NCI-H2081 (cell line): ENCODE data around the gene KSR2.

Source experiments
- DNase-seq, 2 experiments: peaks; one replicate each; lab custom pipeline; 2025; lab: John Stamatoyannopoulos, UW

The KSR2 gene

DNA sequence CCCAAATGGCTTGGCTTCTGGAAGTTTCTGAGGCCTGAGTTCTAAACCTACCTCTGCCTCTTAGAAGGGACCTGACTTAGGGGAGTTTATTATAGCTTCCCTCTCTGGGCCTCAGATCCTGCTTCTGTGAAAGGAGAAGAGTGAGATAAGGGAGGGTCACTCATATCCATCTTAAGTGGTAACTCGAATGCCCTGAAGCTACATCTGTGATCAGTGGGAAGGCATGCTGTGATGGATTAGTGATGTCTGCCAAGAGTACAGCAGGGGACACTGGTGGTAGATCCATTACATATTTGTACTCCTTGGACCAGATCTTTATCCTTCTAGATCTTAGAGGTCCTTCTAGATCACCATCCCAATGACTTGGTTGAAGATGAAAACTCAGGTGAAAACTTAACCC, 509.6 kb downstream of the KSR2 start:
- no peak for DNase-seq

DNA sequence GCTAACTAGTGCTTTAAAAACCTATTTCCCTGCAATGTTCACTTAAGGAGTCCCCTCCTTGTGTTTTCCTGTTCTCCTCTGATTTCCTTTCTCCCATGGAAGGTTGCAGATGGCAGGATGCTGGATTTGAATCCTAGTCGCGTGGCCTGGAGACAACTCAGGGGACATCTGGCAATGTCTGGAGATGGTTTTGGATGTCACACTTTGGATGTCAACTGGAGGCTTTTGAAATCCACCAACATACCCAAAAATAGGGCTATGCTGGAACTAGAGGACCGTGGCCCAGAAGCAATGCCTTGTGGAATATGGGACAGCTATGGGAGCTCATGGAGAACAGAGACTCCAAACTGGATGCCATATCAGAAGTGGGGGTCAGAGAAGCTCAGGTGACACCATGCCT, 511.6 kb downstream of the KSR2 start:
- no peak for DNase-seq

DNA sequence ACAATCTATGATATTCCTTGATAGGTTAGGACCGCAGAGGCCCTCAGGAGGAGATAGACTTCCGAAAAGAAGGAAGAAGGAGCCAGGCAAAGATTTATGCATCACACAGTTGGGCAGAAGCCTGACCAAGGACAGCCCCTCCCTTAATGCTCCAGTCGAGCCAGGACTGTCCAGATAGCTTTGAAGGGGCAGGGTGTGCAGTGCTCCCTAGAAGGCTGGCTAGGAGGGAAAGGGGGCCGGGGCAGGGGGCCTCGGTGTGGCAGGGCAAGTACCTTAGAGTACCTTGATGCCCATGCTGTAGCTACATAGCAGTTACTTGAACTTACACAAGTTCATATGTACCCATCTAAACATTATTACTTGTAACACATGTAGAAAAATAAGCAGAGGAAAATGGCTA, 512.7 kb downstream of the KSR2 start:
- DNase-seq, result no peak

DNA sequence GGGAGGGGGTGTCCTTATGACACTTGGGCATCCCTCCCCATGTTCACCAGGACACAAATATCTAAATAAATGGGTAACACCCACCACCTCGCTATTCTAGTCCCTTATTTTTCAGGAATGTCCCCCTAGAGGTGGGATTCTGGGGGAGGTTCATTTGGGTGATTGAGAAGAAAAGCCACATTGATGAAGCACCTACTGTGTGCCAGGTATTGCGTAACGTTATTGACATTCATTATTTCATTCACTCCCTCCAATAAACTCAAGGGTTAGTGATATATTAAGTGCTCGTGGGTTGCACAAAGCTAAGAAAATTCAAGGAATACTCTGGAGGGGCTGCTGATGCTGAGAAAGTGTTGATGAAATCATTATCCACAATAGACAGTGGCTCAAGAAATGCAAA, 514.8 kb downstream of the KSR2 start:
- DNase-seq, result no peak

DNA sequence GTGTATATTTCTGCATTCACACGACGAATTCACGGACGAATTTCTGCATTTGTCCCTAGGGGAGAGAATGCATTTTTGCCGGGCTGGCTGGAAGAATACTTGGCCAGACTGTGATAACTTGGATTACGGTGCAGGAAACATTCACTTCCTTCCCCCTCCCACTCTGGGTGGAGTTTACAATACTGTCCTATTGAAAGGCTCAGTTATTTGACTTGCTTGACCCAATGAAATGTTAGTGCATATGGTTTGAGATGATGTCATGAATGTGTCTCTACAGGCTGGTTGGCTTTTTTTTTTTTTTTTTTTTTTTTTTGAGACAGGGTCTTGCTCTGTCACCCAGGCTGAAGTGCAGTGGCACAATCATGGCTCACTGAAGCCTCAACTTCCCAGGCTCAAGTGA, 516.7 kb downstream of the KSR2 start:
- DNase-seq, result no peak

DNA sequence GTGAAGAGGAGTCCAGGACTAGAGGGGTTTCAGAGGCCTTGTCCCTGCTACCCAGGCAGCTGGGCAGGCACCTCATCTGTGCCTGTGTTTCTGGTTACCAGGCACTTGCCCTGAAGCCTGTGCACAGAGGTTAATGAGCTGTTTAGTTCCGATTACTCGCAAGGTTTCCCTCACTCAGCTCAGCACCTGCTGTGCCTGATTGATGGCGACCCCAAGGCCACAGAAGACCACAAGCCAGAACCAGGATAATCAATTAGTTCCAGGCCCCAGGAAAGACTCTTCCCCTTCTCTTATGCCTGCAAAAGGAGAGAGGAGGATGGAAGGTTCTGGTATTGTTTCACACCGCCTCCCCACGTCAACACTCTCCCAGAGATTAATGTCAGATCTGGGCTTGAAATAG, 518.6 kb downstream of the KSR2 start:
- DNase-seq, result no peak

DNA sequence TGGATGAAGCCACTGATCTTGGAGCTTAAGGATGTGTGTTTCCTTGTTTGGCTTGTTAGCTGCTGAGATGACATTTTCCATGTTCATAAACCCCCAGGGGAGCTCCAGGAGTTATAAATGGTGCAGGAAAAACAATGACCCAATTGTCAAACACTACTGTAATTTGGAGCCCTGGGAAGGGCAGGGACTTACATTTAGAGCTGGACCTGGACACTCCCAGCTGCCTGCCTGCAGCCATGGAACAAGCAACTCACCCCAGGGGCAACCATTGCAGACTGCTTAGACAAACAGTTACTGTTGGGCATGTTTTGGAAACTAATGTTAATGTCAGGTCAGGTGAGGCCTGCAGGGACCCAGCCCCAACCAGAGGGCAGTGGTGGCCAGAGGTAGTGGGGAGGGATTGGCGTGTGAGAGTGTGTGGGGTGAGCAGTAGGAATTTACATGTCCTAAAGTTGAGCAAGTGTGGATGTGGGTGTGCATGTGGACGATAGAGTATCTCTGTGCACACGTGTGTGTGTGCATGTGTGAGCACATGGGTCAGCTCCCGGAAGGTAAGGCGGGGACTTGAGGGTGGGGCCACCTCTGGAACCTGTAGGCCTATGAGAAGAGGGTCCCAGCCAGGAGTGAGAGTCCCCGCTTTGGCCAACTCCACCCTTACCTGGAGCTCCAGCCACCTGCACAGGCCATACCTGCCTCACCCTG, 521.0 kb downstream of the KSR2 start:
- no peak for DNase-seq

DNA sequence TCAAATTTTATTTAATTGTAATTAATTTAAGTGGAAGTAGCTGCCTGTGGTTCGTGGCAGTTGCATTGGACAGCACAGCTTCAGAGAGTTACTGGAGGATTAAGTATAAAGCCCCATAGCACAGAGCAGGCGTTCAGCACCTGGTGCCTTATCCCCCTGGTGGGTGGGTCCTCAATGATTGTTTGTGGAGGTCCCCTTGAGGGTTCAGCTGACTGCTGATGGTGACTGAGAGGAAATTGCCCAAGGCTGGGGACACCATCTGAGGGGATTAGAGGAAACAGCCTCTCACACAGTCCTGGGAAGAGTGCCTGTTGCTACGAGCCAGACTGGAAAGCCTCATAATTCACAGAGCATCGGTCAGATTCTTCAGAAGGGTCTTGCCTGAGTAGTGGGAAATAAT, 524.0 kb downstream of the KSR2 start:
- DNase-seq, result no peak

DNA sequence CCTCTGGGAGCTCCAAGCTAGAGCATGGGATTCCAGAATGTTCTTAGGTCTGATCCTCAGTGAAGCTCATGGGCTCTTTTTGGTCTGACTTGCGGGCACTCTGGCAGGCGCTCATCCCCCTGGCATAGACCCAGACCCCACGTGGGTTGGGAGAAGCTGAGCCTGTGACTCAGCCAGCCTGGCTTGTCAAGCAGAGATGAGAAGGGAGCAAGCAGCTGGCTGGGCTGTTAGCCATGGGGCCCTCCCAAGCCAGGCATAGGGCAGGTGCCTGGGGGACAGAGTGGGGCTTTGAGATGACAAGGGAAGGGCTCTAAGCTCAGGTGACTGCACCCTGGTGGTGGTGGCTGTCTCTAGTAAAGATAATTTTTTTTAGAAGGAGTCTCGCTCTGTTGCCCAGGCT, 527.0 kb downstream of the KSR2 start:
- DNase-seq, result no peak

DNA sequence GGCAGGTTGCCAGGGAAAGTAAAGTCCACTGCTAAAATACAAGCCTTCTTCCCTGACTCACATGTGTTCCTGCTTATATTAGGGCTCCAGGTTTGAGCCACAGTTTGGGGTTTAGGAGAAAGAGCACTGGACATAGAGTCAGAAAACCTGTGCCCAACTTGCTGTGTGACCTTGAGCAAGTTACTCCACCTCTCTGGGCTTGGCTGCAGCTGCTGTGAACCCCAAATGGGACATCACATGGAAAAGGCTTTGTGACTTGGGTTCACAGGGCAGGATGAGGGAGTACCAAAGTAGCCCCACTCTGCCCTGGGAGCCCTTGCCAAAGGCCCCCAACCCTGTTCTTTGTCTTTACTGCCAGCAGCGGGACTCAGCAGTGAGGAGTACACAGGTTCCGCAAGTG, 528.4 kb downstream of the KSR2 start:
- no peak for DNase-seq

DNA sequence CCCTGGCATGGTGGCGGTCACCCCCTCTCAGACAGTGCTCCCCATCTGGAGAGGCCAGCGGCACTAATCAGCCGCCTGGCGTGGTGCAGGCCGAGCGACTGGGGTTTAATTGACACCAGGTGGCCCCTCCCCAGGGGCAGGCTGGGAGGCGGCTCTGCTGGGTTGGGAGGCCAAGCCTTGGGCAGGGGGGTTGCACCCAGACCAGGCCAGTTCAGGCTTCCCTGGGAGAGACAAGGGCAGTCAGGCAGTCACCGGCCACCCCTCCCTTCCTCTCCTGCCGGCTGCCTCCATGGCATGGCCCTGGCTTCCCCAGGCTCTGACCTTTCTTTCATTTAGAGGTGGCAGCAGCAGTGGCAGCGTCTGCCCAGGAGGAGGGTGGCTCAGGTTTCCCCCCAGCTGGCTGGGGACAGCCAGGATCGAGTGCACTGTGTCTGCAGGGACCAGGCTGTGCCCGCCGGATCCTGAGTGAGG, 529.2 kb downstream of the KSR2 start:
- no peak for DNase-seq

DNA sequence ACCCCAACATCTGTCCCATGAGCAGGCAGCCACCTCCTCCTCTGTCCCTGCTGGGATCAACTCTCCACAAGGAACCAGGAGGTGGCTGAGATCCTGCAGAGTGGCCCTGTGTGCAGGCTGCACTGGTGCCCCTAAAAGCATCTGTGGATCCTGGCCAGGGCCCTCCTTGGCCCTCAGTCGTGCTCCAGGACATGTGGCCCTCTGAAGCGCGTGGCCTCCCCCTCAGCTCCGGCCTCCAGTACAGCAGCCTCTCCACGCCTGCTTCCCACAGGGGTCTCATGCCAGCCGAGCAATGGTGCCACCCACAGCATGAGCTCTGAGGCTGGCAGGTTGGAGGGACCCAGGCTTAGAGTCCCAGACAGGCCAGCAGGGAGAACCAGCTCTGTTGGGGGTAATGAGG, 530.0 kb downstream of the KSR2 start:
- DNase-seq, result no peak

DNA sequence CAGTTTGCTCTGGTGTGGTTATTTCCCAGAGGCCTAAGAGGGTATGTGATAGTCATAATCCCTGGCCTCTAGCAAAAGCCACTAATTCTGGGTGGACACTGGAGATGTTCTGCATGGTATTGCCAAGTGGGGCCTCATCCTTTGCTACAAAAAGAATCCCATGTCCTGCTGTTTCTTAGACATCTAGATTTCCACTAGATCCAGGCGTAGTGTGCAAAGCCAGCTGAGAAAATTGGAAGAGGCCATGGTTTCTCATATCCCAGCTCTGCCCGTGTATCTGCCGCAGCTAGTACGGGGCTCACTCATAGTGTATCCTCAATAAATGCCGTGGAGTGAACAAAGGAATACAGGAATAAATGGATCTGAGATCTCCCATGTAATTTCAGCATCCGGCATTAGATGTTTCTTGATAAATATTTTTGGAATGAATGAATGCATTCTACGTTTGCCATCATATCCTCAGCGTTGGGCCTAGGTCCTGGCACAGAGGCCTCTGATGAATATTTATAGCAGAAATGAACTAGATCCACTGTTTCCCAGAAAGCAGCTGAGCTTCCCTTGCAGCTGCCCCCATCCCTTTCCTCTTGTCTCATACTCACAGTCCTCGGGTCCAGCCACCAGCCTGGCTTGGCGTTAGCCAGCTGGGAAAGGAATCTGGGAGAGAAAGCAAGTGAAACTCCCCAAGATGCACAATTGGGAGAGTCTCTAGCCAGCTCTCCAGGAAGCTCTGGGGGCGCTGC, 531.1 kb downstream of the KSR2 start:
- no peak for DNase-seq

DNA sequence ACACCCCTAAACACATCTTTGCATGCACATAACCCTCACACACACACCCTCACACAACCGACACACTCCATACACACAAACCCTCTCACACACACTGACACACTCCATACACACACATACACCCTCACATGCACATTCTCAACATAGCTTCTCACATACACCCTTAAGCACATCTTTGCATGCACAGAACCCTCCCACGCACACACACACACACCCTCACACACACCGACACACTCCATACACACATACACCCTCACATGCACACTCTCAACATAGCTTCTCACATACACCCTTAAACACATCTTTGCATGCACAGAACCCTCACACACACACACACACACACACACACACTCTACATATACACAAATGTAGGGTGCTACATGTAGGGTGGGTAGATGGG, 534.9 kb downstream of the KSR2 start:
- DNase-seq, result no peak

DNA sequence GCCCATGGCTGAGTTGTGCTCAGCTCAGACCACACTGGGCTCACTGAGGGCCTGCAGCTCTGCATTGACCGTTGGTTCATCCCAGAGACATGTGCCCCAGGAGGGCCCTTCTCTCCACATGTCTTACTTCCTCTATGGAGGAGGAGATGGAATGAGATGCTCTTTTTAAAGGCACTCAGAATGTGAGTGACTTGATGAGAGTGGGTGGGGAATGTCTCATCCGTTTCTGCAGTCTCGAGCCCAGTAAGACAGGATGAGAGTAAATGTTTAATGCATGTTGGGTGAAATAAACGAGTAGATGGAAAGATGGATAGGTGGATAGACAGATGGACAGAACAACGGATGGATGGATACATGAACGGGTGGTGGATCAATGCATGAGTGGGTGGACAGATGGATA, 538.5 kb downstream of the KSR2 start:
- DNase-seq, result no peak

DNA sequence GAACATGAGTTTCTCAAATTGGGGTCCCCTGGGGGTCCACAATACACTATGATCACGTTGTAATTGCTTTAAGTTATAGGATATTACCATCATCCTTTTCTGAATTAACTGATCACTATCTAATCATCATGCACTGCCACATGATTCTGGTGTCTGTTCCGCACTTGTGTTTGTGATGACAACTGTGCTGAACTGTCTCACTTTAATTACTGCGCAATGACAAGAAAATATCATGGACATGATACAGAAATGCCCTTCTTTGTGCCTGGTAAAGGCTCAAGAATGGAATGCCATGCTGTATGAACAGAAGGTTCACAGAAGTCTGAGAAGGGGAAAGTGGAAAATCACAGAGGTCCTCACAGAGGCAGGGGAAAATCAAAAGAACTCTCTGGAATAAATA, 541.6 kb downstream of the KSR2 start:
- DNase-seq, result no peak

DNA sequence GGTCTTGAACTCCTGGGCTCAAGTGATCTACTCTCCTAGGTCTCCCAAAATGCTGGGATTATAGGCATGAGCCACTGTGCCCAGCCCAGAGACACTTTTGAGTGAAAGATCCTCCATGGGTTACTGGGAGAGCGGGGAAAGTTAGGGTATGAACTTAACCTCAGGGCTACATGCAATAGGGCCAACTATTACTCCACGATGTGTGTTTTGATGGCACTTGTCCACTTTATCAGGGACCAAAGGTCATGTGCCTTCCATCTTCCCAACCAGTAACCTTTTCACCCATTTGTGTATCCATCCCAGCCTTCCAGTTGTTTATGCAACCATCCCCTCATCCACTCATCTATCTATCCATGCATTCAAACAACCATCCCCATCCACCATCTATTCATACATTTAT, 546.8 kb downstream of the KSR2 start:
- DNase-seq, result no peak

DNA sequence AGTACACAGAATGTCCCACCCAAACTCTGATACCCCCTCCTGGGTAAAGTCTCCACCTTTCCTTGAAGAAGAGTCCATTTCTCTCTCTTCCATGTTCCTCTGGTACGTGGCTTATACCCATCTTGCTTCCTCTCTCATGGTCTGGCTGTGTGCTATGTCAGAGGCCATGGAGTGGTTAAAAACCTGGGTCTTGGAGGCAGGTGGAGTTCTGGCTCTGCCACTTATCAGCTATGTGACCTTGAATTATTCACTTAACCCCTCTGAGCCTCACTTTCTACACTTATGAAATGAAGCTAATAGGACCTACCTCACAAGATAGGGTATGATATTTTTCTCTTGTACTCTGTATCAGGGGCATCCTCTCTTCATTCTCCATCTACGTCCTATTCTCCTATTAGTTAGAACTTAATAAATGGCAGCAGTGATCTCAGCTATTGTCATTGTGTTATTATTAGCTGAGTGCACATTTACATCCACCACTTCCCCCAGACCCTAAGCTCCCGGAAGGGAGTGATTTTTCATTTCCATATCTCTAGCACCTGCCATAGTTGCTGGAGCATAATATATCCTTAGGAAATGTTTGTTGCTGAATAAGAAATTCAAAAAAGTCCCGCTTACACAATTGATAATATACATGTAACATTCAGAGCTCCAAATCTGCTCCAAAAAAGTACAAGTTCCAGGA, 547.6 kb downstream of the KSR2 start:
- no peak for DNase-seq

DNA sequence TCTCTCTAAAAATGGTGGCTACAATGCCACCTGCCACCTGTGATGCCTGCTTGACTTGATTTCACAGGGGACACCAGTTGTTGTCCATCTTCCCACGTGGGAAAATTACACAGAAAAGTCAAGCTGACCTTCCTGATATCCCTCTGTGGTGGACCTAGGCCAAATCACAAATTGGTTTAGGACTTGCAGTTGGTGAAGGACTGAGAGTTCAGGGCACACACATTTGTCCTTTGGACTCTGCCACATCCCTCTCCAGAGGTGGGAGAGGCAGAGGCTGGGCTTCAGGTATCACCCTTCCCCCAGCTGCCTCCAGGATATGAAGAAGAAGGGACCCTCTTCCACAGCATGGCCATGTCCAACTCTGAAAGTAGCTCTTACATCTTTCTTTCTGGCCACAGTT, 551.8 kb downstream of the KSR2 start:
- no peak for DNase-seq

DNA sequence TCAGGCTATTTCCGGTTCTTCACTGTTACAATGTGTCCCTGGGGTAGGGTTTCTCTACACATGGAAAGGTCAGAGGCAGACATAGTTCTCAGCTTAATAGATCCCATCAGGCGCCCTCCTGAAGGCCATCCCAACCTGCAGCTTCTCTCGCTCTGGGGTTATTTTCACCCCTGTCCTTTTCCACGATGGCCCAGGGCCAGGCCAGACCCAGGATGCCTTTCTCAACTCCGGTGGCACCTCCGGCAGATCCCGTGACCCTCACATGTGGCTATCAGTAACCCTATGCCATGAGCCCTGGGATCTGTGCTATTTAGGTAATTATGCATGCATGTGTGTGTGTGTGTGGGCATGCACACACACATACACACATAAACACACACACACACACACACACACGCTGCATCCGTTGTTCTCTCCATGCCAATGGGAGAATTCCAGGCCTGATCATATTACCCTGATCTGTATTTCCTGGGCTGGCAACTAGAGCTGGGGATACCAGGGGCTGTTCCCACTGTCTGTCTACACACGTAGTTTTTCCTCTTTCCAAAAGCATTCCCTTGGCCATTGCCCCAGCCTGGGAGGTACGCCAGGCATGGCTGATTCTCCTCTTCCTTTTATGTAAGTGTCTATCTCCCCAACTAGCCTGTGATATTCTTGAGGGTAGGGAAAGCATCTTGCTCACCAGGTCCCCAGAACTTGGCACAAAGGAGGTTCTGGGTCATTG, 556.2 kb downstream of the KSR2 start:
- no peak for DNase-seq

DNA sequence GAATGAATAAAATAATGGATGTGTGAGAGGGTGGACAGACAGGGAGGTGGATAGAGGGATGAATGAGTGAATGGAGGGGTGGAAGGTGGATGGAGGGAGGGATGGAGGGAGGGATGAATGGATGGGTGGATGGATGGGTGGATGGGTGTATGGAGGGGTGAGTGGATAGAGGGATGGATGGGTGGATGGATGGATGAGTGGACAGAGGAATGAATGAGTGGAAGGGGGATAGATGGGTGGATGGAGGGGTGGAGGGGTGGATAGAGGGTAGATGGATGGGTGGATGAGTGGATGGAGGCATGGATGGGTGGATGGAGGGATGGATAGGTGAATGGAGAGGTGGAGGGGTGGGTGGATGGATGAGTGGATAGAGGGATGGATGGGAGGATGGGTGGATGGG, 559.5 kb downstream of the KSR2 start:
- DNase-seq, result no peak

DNA sequence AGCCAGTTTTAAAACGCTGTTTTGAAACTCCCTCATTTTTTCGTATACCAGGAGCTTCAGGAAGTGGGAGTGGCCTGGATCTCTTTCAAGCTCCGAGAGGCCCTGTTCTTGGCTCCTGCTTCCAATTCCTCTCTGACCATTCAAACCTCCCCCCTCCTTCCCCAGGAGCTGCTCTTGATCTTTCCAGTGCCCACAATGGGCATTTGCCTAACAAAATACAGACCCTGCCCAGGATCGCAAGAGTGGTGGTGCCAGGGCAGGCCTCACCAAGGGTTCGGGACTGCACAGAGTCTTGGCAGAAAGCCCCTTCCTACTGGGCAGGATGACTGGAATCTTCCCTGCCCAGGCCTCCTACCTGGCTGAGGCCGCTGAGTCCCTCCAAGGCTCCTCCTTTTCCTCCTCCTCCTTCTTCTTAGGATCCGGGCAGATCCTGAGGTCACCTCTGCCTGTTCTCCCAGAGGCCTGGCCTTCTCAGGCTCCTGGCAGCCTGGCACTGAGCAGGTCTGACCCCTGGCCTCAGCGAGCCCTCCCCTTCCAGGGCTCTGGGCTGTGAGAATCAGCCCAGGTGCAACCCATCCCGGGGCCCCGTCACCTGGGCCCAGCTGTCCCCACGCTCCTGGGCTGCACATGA, 560.5 kb downstream of the KSR2 start:
- DNase-seq, result peak in 1 of 2 experiments; percentile 22
